ENCODE results near the gene LSM3. TPM values are rescaled to one million over a fixed set of nuclear protein-coding genes. Genes with fewer than 3 reads are reported as not detected.
A peak's percentile ranks its signal among the peaks of the same experiment; 100 is the strongest.

LSM3 gene
- total and polyA plus RNA-seq, 9 of the 15 experiments (the other 6 are each of a cell fraction or from before 2014, with no cell fraction given): 33.8 to 203 (median 61.2) TPM

- TF ChIP-seq, protein P1, sequence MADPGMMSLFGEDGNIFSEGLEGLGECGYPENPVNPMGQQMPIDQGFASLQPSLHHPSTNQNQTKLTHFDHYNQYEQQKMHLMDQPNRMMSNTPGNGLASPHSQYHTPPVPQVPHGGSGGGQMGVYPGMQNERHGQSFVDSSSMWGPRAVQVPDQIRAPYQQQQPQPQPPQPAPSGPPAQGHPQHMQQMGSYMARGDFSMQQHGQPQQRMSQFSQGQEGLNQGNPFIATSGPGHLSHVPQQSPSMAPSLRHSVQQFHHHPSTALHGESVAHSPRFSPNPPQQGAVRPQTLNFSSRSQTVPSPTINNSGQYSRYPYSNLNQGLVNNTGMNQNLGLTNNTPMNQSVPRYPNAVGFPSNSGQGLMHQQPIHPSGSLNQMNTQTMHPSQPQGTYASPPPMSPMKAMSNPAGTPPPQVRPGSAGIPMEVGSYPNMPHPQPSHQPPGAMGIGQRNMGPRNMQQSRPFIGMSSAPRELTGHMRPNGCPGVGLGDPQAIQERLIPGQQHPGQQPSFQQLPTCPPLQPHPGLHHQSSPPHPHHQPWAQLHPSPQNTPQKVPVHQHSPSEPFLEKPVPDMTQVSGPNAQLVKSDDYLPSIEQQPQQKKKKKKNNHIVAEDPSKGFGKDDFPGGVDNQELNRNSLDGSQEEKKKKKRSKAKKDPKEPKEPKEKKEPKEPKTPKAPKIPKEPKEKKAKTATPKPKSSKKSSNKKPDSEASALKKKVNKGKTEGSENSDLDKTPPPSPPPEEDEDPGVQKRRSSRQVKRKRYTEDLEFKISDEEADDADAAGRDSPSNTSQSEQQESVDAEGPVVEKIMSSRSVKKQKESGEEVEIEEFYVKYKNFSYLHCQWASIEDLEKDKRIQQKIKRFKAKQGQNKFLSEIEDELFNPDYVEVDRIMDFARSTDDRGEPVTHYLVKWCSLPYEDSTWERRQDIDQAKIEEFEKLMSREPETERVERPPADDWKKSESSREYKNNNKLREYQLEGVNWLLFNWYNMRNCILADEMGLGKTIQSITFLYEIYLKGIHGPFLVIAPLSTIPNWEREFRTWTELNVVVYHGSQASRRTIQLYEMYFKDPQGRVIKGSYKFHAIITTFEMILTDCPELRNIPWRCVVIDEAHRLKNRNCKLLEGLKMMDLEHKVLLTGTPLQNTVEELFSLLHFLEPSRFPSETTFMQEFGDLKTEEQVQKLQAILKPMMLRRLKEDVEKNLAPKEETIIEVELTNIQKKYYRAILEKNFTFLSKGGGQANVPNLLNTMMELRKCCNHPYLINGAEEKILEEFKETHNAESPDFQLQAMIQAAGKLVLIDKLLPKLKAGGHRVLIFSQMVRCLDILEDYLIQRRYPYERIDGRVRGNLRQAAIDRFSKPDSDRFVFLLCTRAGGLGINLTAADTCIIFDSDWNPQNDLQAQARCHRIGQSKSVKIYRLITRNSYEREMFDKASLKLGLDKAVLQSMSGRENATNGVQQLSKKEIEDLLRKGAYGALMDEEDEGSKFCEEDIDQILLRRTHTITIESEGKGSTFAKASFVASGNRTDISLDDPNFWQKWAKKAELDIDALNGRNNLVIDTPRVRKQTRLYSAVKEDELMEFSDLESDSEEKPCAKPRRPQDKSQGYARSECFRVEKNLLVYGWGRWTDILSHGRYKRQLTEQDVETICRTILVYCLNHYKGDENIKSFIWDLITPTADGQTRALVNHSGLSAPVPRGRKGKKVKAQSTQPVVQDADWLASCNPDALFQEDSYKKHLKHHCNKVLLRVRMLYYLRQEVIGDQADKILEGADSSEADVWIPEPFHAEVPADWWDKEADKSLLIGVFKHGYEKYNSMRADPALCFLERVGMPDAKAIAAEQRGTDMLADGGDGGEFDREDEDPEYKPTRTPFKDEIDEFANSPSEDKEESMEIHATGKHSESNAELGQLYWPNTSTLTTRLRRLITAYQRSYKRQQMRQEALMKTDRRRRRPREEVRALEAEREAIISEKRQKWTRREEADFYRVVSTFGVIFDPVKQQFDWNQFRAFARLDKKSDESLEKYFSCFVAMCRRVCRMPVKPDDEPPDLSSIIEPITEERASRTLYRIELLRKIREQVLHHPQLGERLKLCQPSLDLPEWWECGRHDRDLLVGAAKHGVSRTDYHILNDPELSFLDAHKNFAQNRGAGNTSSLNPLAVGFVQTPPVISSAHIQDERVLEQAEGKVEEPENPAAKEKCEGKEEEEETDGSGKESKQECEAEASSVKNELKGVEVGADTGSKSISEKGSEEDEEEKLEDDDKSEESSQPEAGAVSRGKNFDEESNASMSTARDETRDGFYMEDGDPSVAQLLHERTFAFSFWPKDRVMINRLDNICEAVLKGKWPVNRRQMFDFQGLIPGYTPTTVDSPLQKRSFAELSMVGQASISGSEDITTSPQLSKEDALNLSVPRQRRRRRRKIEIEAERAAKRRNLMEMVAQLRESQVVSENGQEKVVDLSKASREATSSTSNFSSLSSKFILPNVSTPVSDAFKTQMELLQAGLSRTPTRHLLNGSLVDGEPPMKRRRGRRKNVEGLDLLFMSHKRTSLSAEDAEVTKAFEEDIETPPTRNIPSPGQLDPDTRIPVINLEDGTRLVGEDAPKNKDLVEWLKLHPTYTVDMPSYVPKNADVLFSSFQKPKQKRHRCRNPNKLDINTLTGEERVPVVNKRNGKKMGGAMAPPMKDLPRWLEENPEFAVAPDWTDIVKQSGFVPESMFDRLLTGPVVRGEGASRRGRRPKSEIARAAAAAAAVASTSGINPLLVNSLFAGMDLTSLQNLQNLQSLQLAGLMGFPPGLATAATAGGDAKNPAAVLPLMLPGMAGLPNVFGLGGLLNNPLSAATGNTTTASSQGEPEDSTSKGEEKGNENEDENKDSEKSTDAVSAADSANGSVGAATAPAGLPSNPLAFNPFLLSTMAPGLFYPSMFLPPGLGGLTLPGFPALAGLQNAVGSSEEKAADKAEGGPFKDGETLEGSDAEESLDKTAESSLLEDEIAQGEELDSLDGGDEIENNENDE (IDR thresholded peaks at IDR 0.05; ENCODE audit: low read depth, low read length): no peak
- TF ChIP-seq FOXA3 (CRISPR knock-in tag; conservative IDR thresholded peaks at IDR 0.05 in 1 of 2, IDR thresholded peaks at IDR 0.05 in 1 of 2): peak; percentile 44 to 45; a peak in 1 of 4 replicates
Observed at GRCh38 chr3:14203521-14204079, 25.0 kb downstream of the LSM3 start (continued).

Data from K562 (cell line).